ENCODE results near the gene RPS17. TPM values are rescaled to one million over a fixed set of nuclear protein-coding genes. Genes with fewer than 3 reads are reported as not detected.

The RPS17 gene
- polyA plus RNA-seq (2013, experiment 1 of 2), result 2,523 TPM
- polyA plus RNA-seq (2013, experiment 2 of 2), result 2,699 TPM

- Histone ChIP-seq H3K9me3 (ENCODE audit: insufficient read depth, low read depth, low read length) (no peaks in the 10 kb centered on the region), H3K4me3 (ENCODE audit: low read length) (peak within 1 kb of the TSS; percentile 100), H3K4me1 (ENCODE audit: insufficient read depth, low read length) (peaks cover 27% of the 10 kb centered on the region), H3K27me3 (ENCODE audit: insufficient read depth, low read length) (no peaks in the 10 kb centered on the region), H3K36me3 (ENCODE audit: insufficient read depth, low read length) (peaks cover 46% of the 10 kb centered on the region), H3K27ac (ENCODE audit: low read depth, low read length) (peak within 1 kb of the TSS; percentile 88), H3K9ac (ENCODE audit: low read depth, low read length) (peak within 1 kb of the TSS; percentile 100)
- WGBS, result under 1% methylated on average over 81 of the region's 81 CpGs
Measured at GRCh38 chr15:82540055-82540983, at the start of gene RPS17. Gene RPS17 (minus strand): TSS chr15:82540457. CDS start chr15:82540428, 29 bp downstream.

GRCh38 chr15:82587805-82588204 is 47.5 kb upstream of the RPS17 start:
- Histone ChIP-seq H3K4me1 (ENCODE audit: insufficient read depth, low read length) (peaks cover 31% of the 10 kb centered on the region), H3K4me3 (ENCODE audit: low read length) (no peak overlapping the region), H3K9me3 (ENCODE audit: insufficient read depth, low read depth, low read length) (no peaks in the 10 kb centered on the region), H3K9ac (ENCODE audit: low read depth, low read length) (no peak overlapping the region), H3K36me3 (ENCODE audit: insufficient read depth, low read length) (no peaks in the 10 kb centered on the region), H3K27me3 (ENCODE audit: insufficient read depth, low read length) (no peaks in the 10 kb centered on the region), H3K27ac (ENCODE audit: low read depth, low read length) (no peak overlapping the region)
- 72% methylated on average over 4 of the region's 4 CpGs for WGBS

GRCh38 chr15:82585072-82585471 is 44.8 kb upstream of the RPS17 start:
- H3K9me3 ChIP-seq (ENCODE audit: insufficient read depth, low read depth, low read length), result no peaks in the 10 kb centered on the region
- H3K27ac ChIP-seq (ENCODE audit: low read depth, low read length), result no peak overlapping the region; the same call in 1 of the 2 replicates
- H3K27me3 ChIP-seq (ENCODE audit: insufficient read depth, low read length), result no peaks in the 10 kb centered on the region
- peaks cover 31% of the 10 kb centered on the region for H3K4me1 ChIP-seq (ENCODE audit: insufficient read depth, low read length)
- 48% methylated on average over 3 of the region's 3 CpGs for WGBS
- H3K4me3 ChIP-seq (ENCODE audit: low read length), result no peak overlapping the region
- H3K9ac ChIP-seq (ENCODE audit: low read depth, low read length), result no peak overlapping the region
- H3K36me3 ChIP-seq (ENCODE audit: insufficient read depth, low read length), result no peaks in the 10 kb centered on the region

- 92% methylated on average over 2 of the region's 2 CpGs for WGBS
- Histone ChIP-seq H3K27ac (ENCODE audit: low read depth, low read length) (no peak overlapping the region), H3K4me3 (ENCODE audit: low read length) (no peak overlapping the region), H3K36me3 (ENCODE audit: insufficient read depth, low read length) (no peaks in the 10 kb centered on the region), H3K27me3 (ENCODE audit: insufficient read depth, low read length) (no peaks in the 10 kb centered on the region), H3K9me3 (ENCODE audit: insufficient read depth, low read depth, low read length) (no peaks in the 10 kb centered on the region), H3K9ac (ENCODE audit: low read depth, low read length) (no peak overlapping the region), H3K4me1 (ENCODE audit: insufficient read depth, low read length) (peaks cover 11% of the 10 kb centered on the region)
Measured at GRCh38 chr15:82580713-82581112, 40.5 kb upstream of the RPS17 start.

GRCh38 chr15:82575335-82575734 is 35.1 kb upstream of the RPS17 start:
- no peaks in the 10 kb centered on the region for H3K36me3 ChIP-seq (ENCODE audit: insufficient read depth, low read length)
- no peak overlapping the region for H3K4me3 ChIP-seq (ENCODE audit: low read length)
- no peak overlapping the region for H3K27ac ChIP-seq (ENCODE audit: low read depth, low read length)
- H3K27me3 ChIP-seq (ENCODE audit: insufficient read depth, low read length), result peaks cover 3% of the 10 kb centered on the region; the same call in 1 of the 2 replicates
- WGBS, result 77% methylated on average over 3 of the region's 3 CpGs
- H3K9me3 ChIP-seq (ENCODE audit: insufficient read depth, low read depth, low read length), result no peaks in the 10 kb centered on the region
- H3K4me1 ChIP-seq (ENCODE audit: insufficient read depth, low read length), result peaks cover 17% of the 10 kb centered on the region
- no peak overlapping the region for H3K9ac ChIP-seq (ENCODE audit: low read depth, low read length)

- peaks cover 17% of the 10 kb centered on the region for H3K4me1 ChIP-seq (ENCODE audit: insufficient read depth, low read length)
- 90% methylated on average over 3 of the region's 3 CpGs for WGBS
- no peak overlapping the region for H3K9ac ChIP-seq (ENCODE audit: low read depth, low read length)
- H3K36me3 ChIP-seq (ENCODE audit: insufficient read depth, low read length), result no peaks in the 10 kb centered on the region
- H3K27ac ChIP-seq (ENCODE audit: low read depth, low read length), result no peak overlapping the region
- peaks cover 3% of the 10 kb centered on the region; the same call in 1 of the 2 replicates for H3K27me3 ChIP-seq (ENCODE audit: insufficient read depth, low read length)
- no peaks in the 10 kb centered on the region for H3K9me3 ChIP-seq (ENCODE audit: insufficient read depth, low read depth, low read length)
- no peak overlapping the region for H3K4me3 ChIP-seq (ENCODE audit: low read length)
Measured at GRCh38 chr15:82572986-82573385, 32.7 kb upstream of the RPS17 start.

GRCh38 chr15:82572311-82572710 is 32.1 kb upstream of the RPS17 start:
- Histone ChIP-seq H3K9ac (ENCODE audit: low read depth, low read length) (no peak overlapping the region), H3K27ac (ENCODE audit: low read depth, low read length) (no peak overlapping the region), H3K4me3 (ENCODE audit: low read length) (no peak overlapping the region), H3K4me1 (ENCODE audit: insufficient read depth, low read length) (peaks cover 17% of the 10 kb centered on the region), H3K27me3 (ENCODE audit: insufficient read depth, low read length) (peaks cover 3% of the 10 kb centered on the region; the same call in 1 of the 2 replicates), H3K9me3 (ENCODE audit: insufficient read depth, low read depth, low read length) (no peaks in the 10 kb centered on the region), H3K36me3 (ENCODE audit: insufficient read depth, low read length) (no peaks in the 10 kb centered on the region)
- 88% methylated on average over 5 of the region's 5 CpGs for WGBS

GRCh38 chr15:82571722-82572222 is 31.5 kb upstream of the RPS17 start:
- Histone ChIP-seq H3K4me1 (ENCODE audit: insufficient read depth, low read length) (peaks cover 17% of the 10 kb centered on the region), H3K9ac (ENCODE audit: low read depth, low read length) (peak overlapping the region; percentile 34), H3K4me3 (ENCODE audit: low read length) (peak overlapping the region; percentile 47), H3K27me3 (ENCODE audit: insufficient read depth, low read length) (peaks cover 3% of the 10 kb centered on the region; the same call in 1 of the 2 replicates), H3K36me3 (ENCODE audit: insufficient read depth, low read length) (no peaks in the 10 kb centered on the region), H3K27ac (ENCODE audit: low read depth, low read length) (no peak overlapping the region), H3K9me3 (ENCODE audit: insufficient read depth, low read depth, low read length) (no peaks in the 10 kb centered on the region)
- WGBS, result 5% methylated on average over 17 of the region's 17 CpGs

GRCh38 chr15:82570721-82571508 is 30.7 kb upstream of the RPS17 start:
- no peaks in the 10 kb centered on the region for H3K9me3 ChIP-seq (ENCODE audit: insufficient read depth, low read depth, low read length)
- H3K9ac ChIP-seq (ENCODE audit: low read depth, low read length), result peak overlapping the region; percentile 34; the same call in 1 of the 2 replicates
- H3K27me3 ChIP-seq (ENCODE audit: insufficient read depth, low read length), result peaks cover 3% of the 10 kb centered on the region; the same call in 1 of the 2 replicates
- H3K4me1 ChIP-seq (ENCODE audit: insufficient read depth, low read length), result peaks cover 17% of the 10 kb centered on the region
- no peaks in the 10 kb centered on the region for H3K36me3 ChIP-seq (ENCODE audit: insufficient read depth, low read length)
- WGBS, result 48% methylated on average over 7 of the region's 7 CpGs
- H3K4me3 ChIP-seq (ENCODE audit: low read length), result peak overlapping the region; percentile 47
- H3K27ac ChIP-seq (ENCODE audit: low read depth, low read length), result no peak overlapping the region

- Histone ChIP-seq H3K9ac (ENCODE audit: low read depth, low read length) (no peak overlapping the region), H3K36me3 (ENCODE audit: insufficient read depth, low read length) (no peaks in the 10 kb centered on the region), H3K27ac (ENCODE audit: low read depth, low read length) (no peak overlapping the region), H3K9me3 (ENCODE audit: insufficient read depth, low read depth, low read length) (no peaks in the 10 kb centered on the region), H3K27me3 (ENCODE audit: insufficient read depth, low read length) (peaks cover 3% of the 10 kb centered on the region; the same call in 1 of the 2 replicates), H3K4me1 (ENCODE audit: insufficient read depth, low read length) (peaks cover 27% of the 10 kb centered on the region), H3K4me3 (ENCODE audit: low read length) (no peak overlapping the region)
- WGBS, result 98% methylated on average over 4 of the region's 4 CpGs
Measured at GRCh38 chr15:82569834-82570233, 29.6 kb upstream of the RPS17 start.
